Heart left ventricle (tissue), 13 donors: ENCODE results near the gene PDE6B.

Experiments
- POLR2A ChIP-seq, 2 donors: fragments of 450-650 bp; IDR thresholded peaks; one replicate each; pipeline ENCODE4 v1.6.1; 2017; ENCODE audit warnings: antibody characterized with exemption in 2 of 2, mild to moderate bottlenecking in 2 of 2, moderate library complexity in 2 of 2
- TF ChIP-seq, protein P1 (sequence below), 12 donors: fragments of 200-600 bp; sonication (generic) in 4 of 12; IDR thresholded peaks; one replicate each; pipeline versions ENCODE4 v1.5.0 to v1.8.0; 2018 to 2022; ENCODE audit warnings: antibody characterized with exemption in 12 of 12, mild to moderate bottlenecking in 5 of 12
- donor health status: ischemic (EF 13 %, LVEDD 7.1; RV severe dilation, severe dysfunction).
- donor health status: DM: no; HTN: yes; CAD: no.
- donor health status: DM: no; HTN: no; CAD: no.
- donor health status: ischemic (EF 25% LVEDD 6.9; RV normal size, moderate dysfunction).
- donor health status: ischemic (EF 25% LVEDD 5.7; RV mildly dilated, moderate dysfunction).
- donor health status: ischemic (EF 35%, LVEDD 5.7; RV mildly dilated, moderate dysfunction).
- donor health status: nonischemic (EF 11% LVEDD 7.7; RV severe dilation, severe dysfunction).
- donor health status: DM: yes; HTN: yes; CAD: no.
- donor health status: PGD.
- donor health status: ischemic (EF 29% LVEDD 5.4; RV normal size, mild dysfunction).
- donor health status: nonischemic (EF 23%, LVEDD 6.1; RV moderate dilation, normal function).

DNA sequence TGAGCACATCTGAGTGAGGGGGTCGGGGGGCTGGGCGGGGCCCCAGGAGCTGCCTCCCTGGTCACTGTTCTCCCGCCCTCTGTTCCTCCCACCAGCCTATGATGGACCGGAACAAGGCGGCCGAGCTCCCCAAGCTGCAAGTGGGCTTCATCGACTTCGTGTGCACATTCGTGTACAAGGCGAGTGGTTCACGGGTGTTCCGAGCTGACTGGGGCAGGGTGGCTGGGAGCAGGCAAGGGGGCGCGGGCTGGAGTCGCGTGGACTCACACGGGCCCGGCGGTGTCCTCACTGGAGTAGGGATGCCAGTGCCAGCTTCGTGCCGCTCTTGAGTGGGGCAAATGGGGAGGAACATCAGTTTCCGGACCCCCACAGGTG is 41.0 kb downstream of the PDE6B start:
- TF ChIP-seq, protein P1, sequence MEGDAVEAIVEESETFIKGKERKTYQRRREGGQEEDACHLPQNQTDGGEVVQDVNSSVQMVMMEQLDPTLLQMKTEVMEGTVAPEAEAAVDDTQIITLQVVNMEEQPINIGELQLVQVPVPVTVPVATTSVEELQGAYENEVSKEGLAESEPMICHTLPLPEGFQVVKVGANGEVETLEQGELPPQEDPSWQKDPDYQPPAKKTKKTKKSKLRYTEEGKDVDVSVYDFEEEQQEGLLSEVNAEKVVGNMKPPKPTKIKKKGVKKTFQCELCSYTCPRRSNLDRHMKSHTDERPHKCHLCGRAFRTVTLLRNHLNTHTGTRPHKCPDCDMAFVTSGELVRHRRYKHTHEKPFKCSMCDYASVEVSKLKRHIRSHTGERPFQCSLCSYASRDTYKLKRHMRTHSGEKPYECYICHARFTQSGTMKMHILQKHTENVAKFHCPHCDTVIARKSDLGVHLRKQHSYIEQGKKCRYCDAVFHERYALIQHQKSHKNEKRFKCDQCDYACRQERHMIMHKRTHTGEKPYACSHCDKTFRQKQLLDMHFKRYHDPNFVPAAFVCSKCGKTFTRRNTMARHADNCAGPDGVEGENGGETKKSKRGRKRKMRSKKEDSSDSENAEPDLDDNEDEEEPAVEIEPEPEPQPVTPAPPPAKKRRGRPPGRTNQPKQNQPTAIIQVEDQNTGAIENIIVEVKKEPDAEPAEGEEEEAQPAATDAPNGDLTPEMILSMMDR (IDR thresholded peaks at IDR 0.05) = no peak
- TF ChIP-seq POLR2A (IDR thresholded peaks at IDR 0.05) = no peak
